ENCODE results near the gene SOSTDC1. TPM values are rescaled to one million over a fixed set of nuclear protein-coding genes. Genes with fewer than 3 reads are reported as not detected.
A peak's percentile ranks its signal among the peaks of the same experiment; 100 is the strongest.

The SOSTDC1 gene
- total RNA-seq, 1 experiment from 2014 or later = not detected

- DNase-seq (ENCODE audit: low read depth) = no peak
Measured at GRCh38 chr7:16420329-16420648, 45.2 kb downstream of the SOSTDC1 start.

DNA sequence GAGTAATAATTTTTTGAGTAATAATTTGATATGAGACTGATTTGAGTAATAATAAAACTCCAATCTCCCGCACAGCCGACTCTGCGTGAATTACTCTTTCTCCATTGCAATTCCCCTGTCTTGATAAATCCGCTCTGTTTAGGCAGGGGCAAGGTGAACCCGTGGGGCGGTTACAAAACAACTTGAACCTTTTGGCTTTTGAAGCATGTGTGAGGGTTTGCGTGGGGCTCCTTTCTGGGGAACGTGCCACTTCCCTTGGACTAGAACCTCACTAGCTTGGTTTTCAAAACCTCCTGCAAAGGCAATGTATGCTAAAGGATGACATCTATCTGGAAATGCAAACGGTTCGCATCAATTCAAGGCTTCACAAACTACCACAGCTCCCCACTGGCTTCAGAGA lies 45.7 kb downstream of the SOSTDC1 start:
- no peak for DNase-seq (ENCODE audit: low read depth)

DNA sequence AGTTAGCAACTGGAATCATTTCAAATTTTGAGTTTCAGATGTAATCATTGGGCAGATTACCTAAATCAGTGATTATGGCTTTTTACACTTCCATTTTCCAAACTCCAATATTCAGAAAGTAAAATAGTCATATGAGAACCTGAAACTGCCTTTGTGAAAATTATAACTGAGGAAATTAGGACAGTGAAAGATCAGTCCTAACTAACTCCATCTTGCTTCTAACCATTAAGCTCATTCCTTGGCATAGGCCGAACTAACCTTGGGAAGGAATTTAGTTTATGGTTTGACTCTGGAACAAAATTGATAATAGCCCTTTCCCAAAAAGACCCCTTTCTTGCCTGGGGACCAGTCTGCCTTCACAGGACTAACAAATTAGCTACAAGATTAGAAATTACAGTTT lies 46.4 kb downstream of the SOSTDC1 start:
- no peak for DNase-seq (ENCODE audit: low read depth)

DNA sequence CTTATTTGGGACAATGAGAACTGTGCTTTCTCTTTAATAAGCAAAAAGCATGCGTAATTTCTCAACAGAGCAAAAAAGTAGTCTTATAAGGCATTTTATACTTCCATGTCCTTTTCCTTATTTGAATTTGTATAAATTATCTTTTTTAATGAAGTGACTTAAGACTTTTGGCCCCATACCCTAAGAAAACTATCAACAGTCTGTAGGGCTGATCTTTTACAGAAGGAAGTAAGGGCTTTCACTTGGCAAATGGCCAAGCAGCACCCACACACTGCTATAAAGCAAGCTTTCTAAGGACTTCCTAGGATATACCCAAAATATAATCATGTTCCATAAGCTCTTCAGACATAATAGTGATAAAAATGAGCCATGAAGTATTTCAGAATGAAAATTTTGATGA lies 47.6 kb downstream of the SOSTDC1 start:
- no peak for DNase-seq (ENCODE audit: low read depth)

- peak; percentile 97 for DNase-seq (ENCODE audit: low read depth)
Measured at GRCh38 chr7:16416289-16417282, 49.0 kb downstream of the SOSTDC1 start.

DNA sequence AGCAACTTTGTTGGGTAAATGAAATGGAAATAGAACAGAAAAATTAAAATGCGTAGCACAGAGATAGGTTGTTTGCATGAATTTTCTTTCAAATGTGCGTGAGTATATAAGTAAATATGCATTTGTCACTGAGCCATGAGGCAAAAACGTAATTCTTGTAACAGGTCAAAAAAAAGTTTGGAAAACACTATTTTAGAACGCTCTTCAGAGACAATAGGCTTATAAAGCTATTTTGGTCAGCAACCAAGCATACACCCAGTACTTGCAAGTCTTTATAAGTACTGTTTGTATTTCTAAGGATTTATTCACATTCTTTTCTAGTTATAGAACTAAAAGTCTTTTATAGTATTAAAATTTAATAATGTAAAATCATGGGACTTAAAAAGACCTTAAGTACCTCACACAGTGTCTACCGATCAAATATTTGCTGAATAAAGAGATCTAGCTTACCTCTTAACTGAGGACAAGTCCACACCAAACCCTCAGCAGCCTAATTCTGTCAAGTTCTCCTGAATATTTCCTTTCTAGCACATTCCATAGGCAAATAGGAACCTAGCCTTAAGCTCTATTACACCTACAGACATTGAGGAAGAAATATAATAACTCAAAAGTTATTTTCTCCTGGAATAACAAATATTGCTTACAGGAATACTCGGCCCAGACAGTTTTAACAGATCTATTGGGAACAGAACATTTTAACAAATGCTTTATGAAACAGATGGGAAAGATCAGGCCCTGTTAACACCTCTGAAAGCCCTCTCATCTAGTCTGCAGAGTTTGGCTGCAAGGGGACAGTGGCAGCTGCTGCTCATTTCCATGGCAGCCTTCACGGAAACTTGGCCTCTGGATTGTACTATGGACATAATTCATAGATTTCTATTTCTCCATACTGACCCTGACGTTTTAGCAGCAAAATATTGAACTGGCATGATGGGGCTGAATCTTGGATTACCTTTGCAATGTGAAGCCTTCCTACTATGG lies 53.0 kb downstream of the SOSTDC1 start:
- DNase-seq (ENCODE audit: low read depth) = no peak

Other genes starting within 250 kb of the SOSTDC1 start
- 3.7 and 4.5 TPM in 2 replicates for gene CRPPA, start 44.2 kb downstream of the SOSTDC1 start, total RNA-seq (2014; rRNA removed)
- not detected in 2 replicates for gene LRRC72, start 61.1 kb upstream of the SOSTDC1 start, total RNA-seq (2014; rRNA removed)
- gene ANKMY2, start 180.0 kb upstream of the SOSTDC1 start, total RNA-seq (2014; rRNA removed) = 35.6 and 37.1 TPM in 2 replicates
- 105 and 113 TPM in 2 replicates for gene BZW2, start 180.4 kb upstream of the SOSTDC1 start, total RNA-seq (2014; rRNA removed)

Measured in LHCN-M2 (cell line).